Gastroesophageal sphincter (tissue), 4 donors: ENCODE measurements around the gene ISG15. TPM values are rescaled to one million over a fixed set of nuclear protein-coding genes. Genes with fewer than 3 reads are reported as not detected.

Source experiments
- ATAC-seq: fragments of 150-250 bp; one replicate; pipeline ENCODE4 v1.9.1; 2016; ENCODE audit warnings: mild to moderate bottlenecking, moderate library complexity
- H3K27ac ChIP-seq, 4 donors: fragments of 200-600 bp; sonication (generic) in 3 of 4; 1 replicate in 3 of 4; 2 replicates in 1 of 4; pipeline ENCODE4 v1.5.1; 2016 to 2019
- H3K27me3 ChIP-seq: fragments of 200-600 bp; sonication (generic); one replicate; pipeline ENCODE4 v1.5.1; 2019
- H3K36me3 ChIP-seq, 2 donors: fragments of 200-600 bp; sonication (generic); one replicate each; pipeline ENCODE4 v1.5.1; 2019; ENCODE audit warnings: control low read depth in 1 of 2
- H3K4me1 ChIP-seq, 3 donors: fragments of 200-600 bp; sonication (generic); 1 replicate in 2 of 3; 2 replicates in 1 of 3; pipeline ENCODE4 v1.5.1; 2016 to 2019; ENCODE audit warnings: control low read depth in 2 of 3
- H3K4me3 ChIP-seq, 2 donors: fragments of 200-600 bp; sonication (generic); one replicate each; pipeline ENCODE4 v1.5.1; 2019; ENCODE audit warnings: mild to moderate bottlenecking in 1 of 2, moderate library complexity in 1 of 2
- H3K9me3 ChIP-seq, 3 donors: fragments of 200-600 bp; sonication (generic); one replicate each; pipeline ENCODE4 v1.5.1; 2017 to 2019; ENCODE audit warnings: control low read depth in 2 of 3
- EP300 ChIP-seq: sonication (generic); formaldehyde crosslinking; IDR thresholded peaks from one replicate; pipeline ENCODE4 v1.6.1; 2017; ENCODE audit warnings: antibody characterized with exemption, mild to moderate bottlenecking
- POLR2A ChIP-seq, 2 donors: fragments of 450-650 bp; IDR thresholded peaks; one replicate each; pipeline ENCODE4 v1.6.1; 2017; ENCODE audit warnings: antibody characterized with exemption in 2 of 2, mild to moderate bottlenecking in 2 of 2, moderate library complexity in 1 of 2
- POLR2AphosphoS5 ChIP-seq: sonication (generic); formaldehyde crosslinking; IDR thresholded peaks from one replicate; pipeline ENCODE4 v1.6.1; 2017; ENCODE audit warnings: antibody characterized with exemption
- WGBS, 2 donors: methylation state at CpG; one replicate each; pipeline ENCODE4 v1.1.5; 2018; ENCODE audit warnings: low coverage in 1 of 2; 5-methylcytosine and 5-hydroxymethylcytosine counted together
- total RNA-seq, 4 donors: library from RNA; depleted of rRNA; stranded (reverse); fragments of >200 nt; gene quantifications; one replicate each; pipeline ENCODE4 v1.1.0, GENCODE V29; 2016
- TF ChIP-seq, protein P1 (sequence below), 4 experiments: fragments of 200-600 bp in 2 of 4; fragments of 450-650 bp in 2 of 4; sonication (generic) in 1 of 4; IDR thresholded peaks; one replicate each; pipeline ENCODE4 v1.5.1; 2017 to 2019; ENCODE audit warnings: antibody characterized with exemption in 4 of 4, mild to moderate bottlenecking in 2 of 4, moderate library complexity in 2 of 4

Gene ISG15
- total RNA-seq, 4 donors from 2014 or later: 26.9 to 56.2 (median 45.9) TPM

DNA sequence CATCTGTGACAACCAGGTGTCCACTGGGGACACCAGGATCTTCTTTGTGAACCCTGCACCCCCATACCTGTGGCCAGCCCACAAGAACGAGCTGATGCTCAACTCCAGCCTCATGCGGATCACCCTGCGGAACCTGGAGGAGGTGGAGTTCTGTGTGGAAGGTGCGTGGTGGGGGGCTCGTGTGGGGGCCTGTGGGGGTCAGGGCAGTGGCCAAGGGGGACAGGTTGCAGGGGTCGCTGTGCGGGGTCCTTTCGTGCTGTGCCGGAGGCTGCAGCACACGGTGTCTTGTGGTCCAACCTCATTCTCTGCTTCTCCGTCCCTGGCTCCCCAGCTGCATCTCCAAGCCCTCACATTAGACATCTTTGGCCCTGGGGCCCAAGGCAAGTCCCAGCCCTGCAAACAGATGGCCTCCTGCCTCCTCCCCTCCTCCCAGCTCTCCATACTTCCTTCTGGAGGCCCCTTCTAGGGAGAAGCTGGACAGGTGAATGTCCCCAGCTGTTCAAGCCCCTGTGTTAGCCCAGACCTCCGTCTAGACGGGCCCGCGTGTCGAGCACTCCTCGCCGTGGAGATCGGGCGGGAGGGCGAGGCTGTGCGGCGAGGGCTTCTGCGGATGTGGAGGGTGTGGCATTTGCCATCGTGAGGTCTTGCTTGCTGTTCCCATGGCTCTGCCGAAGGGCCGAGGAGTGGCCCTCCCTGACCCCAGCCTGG is 9.2 kb downstream of the ISG15 start:
- Histone ChIP-seq H3K27me3 (no peaks in the 10 kb centered on the region), H3K4me3 (no peak overlapping the region), H3K36me3 (peaks cover 0 to 10% of the 10 kb centered on the region in 2 donors), H3K27ac (no peak overlapping the region), H3K9me3 (no peaks in the 10 kb centered on the region), H3K4me1 (peaks cover 0 to 66% (median 18%) of the 10 kb centered on the region in 3 donors)
- TF ChIP-seq, protein P1, sequence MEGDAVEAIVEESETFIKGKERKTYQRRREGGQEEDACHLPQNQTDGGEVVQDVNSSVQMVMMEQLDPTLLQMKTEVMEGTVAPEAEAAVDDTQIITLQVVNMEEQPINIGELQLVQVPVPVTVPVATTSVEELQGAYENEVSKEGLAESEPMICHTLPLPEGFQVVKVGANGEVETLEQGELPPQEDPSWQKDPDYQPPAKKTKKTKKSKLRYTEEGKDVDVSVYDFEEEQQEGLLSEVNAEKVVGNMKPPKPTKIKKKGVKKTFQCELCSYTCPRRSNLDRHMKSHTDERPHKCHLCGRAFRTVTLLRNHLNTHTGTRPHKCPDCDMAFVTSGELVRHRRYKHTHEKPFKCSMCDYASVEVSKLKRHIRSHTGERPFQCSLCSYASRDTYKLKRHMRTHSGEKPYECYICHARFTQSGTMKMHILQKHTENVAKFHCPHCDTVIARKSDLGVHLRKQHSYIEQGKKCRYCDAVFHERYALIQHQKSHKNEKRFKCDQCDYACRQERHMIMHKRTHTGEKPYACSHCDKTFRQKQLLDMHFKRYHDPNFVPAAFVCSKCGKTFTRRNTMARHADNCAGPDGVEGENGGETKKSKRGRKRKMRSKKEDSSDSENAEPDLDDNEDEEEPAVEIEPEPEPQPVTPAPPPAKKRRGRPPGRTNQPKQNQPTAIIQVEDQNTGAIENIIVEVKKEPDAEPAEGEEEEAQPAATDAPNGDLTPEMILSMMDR (IDR thresholded peaks at IDR 0.05): no peak
- TF ChIP-seq POLR2AphosphoS5: no peak
- WGBS, 2 donors: 78% methylated on average over 4 of the region's 27 CpGs; no CpG with 5 or more reads in 1 of the 2 donors
- no peak for ATAC-seq

- Histone ChIP-seq H3K27ac (no peak overlapping the region), H3K9me3 (no peaks in the 10 kb centered on the region), H3K4me1 (peaks cover 0 to 66% (median 18%) of the 10 kb centered on the region in 3 donors), H3K4me3 (no peak overlapping the region), H3K27me3 (no peaks in the 10 kb centered on the region), H3K36me3 (peaks cover 0 to 16% of the 10 kb centered on the region in 2 donors)
- no peak for ATAC-seq
- 80 to 88% methylated on average over 1 to 4 of the region's 13 CpGs for WGBS, 2 donors
- TF ChIP-seq POLR2A (IDR thresholded peaks at IDR 0.05) (no peak), EP300 (no peak), POLR2AphosphoS5 (no peak)
- TF ChIP-seq, protein P1 (IDR thresholded peaks at IDR 0.05): no peak
Measured at GRCh38 chr1:1023700-1024099, 10.4 kb downstream of the ISG15 start.

DNA sequence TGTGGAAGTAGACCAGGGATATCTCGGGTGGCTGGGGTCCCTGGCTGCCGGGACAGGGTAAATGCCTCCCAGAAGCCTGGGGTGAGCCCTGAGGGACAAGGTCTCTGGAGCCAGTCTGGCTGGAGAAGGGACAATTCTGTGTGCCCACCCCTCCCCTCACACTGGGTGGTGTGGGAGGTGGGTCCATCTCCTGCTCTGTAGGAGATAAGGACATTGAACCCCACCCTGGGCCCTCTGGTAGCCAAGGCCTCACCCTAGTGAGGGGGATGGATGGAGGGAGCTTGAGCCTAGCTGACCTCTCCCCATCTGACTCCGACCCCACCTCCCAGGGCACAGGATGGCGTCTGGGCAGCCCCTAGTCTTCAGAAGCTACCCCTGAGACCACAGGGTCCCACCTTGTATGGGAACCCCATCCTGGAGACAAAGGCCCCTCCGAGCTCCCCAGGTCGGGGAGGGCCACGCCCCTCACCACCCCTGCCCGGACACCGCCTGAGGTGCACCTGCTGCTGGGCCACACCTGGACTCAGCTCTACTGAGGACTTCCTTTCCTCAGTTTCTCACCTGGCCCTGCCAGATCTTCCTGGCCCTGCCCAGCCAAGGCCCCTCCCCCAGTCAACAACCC is 11.0 kb downstream of the ISG15 start:
- Histone ChIP-seq H3K4me1 (peaks cover 0 to 60% (median 18%) of the 10 kb centered on the region in 3 donors), H3K4me3 (no peak overlapping the region), H3K9me3 (no peaks in the 10 kb centered on the region), H3K36me3 (peaks cover 0 to 16% of the 10 kb centered on the region in 2 donors), H3K27ac (peak overlapping the region in 2 of 4 donors; percentile 9 to 21), H3K27me3 (no peaks in the 10 kb centered on the region)
- TF ChIP-seq EP300: no peak
- TF ChIP-seq, protein P1 (IDR thresholded peaks at IDR 0.05): no peak
- no peak for TF ChIP-seq POLR2A (IDR thresholded peaks at IDR 0.05)
- TF ChIP-seq POLR2AphosphoS5: no peak
- no CpG with 5 or more reads among the region's 9 CpGs for WGBS, 2 donors
- ATAC-seq: no peak

DNA sequence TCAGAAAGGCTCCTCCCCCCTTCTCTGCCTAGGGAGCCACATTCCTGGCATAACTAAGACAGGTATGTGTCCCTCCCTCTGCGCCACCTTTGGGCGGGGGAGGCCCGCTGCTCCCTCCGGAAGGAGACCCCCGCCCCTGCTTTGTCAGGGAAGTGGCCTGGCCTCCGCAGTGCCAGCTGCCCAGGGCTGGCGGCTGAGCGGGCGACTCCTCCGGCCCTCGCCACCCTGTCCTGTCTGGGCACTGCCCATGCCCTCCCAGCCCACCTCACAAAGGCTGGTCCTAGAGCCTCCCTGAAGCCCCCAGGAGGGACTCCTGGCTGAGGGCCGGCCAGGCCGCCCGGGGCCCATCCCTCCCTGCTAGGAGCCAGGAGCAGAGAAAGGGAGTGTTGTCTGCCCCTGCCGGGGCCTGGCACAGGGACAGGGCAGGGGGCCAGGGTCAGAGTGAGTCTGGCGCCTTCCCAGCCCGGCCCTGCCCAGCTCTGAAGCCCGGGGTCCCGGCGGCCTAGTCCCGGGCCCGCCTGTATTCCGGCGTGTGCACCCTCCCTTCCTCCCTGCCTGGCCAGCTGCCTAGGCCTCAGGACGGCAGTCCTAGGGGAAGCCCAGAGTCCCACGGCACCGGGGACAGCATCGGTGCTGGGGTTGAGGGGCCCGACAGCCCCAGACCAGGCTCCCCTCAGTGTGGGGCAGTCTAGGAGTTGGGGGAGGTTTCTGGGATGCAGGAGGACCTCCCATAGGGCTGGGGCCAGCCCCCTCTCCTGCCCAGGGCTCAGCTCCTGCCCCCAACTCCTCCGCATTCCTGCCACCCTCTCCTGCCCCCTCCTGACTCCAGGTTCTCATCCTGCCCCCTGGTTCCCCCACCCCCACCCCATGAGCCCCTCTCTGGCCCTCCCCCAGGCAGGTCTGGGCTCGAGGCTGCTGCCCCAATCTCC is 11.7 kb downstream of the ISG15 start:
- Histone ChIP-seq H3K27ac (peak overlapping the region in 3 of 4 donors; percentile 9 to 38 (median 21)), H3K36me3 (peaks cover 0 to 16% of the 10 kb centered on the region in 2 donors), H3K9me3 (no peaks in the 10 kb centered on the region), H3K4me1 (peaks cover 0 to 60% (median 18%) of the 10 kb centered on the region in 3 donors), H3K4me3 (peak overlapping the region in 1 of 2 donors; percentile 12), H3K27me3 (no peaks in the 10 kb centered on the region)
- TF ChIP-seq EP300 (no peak), POLR2AphosphoS5 (no peak), POLR2A (IDR thresholded peaks at IDR 0.05) (no peak)
- TF ChIP-seq, protein P1 (IDR thresholded peaks at IDR 0.05): no peak
- WGBS, 2 donors: no CpG with 5 or more reads among the region's 31 CpGs
- ATAC-seq: no peak
